Activated naive CD4-positive, alpha-beta T cell treated with anti-CD3 and anti-CD28 coated beads, Interleukin-2, amount 10 ng/mL, durations not matched to agents 7 days and 5 days (primary cell): ENCODE results near the gene MCC.

ENCODE experiments used
- CTCF ChIA-PET: fragments of 350-600 bp; sonication (Branson Sonifier 250); formaldehyde crosslinking; loops from one replicate; lab custom pipeline; 2021; ENCODE audit warnings: antibody characterized with exemption; lab: Charles Lee
- DNase-seq: peaks from one replicate; pipeline ENCODE4 v3.0.0-alpha.2; 2020
- H3K27ac Mint-ChIP-seq: one replicate; pipeline ENCODE4 v1.8.0; 2021; ENCODE audit warnings: mild to moderate bottlenecking, moderate library complexity, mixed read lengths
- H3K27me3 Mint-ChIP-seq: one replicate; pipeline ENCODE4 v1.8.0; 2021; ENCODE audit warnings: mild to moderate bottlenecking, mixed read lengths
- H3K36me3 Mint-ChIP-seq: one replicate; pipeline ENCODE4 v1.8.0; 2021; ENCODE audit warnings: mixed read lengths
- H3K4me1 Mint-ChIP-seq: one replicate; pipeline ENCODE4 v1.8.0; 2021; ENCODE audit warnings: mixed read lengths
- H3K4me3 Mint-ChIP-seq: one replicate; pipeline ENCODE4 v1.8.0; 2021; ENCODE audit warnings: mild to moderate bottlenecking, moderate library complexity, mixed read lengths
- H3K9me3 Mint-ChIP-seq: one replicate; pipeline ENCODE4 v1.8.0; 2021; ENCODE audit warnings: mixed read lengths

Gene MCC

GRCh38 chr5:113058269-113058668 lies 430.0 kb downstream of the MCC start:
- no peak overlapping the region for H3K27ac Mint-ChIP-seq

GRCh38 chr5:113057557-113057984 lies 430.7 kb downstream of the MCC start:
- Mint-ChIP-seq H3K27me3 (peaks cover 11% of the 10 kb centered on the region), H3K27ac (no peak overlapping the region), H3K4me3 (no peak overlapping the region), H3K9me3 (no peaks in the 10 kb centered on the region), H3K36me3 (no peaks in the 10 kb centered on the region), H3K4me1 (peaks cover 22% of the 10 kb centered on the region)
- CTCF ChIA-PET: no interaction called here
- no peak for DNase-seq

More at GRCh38 chr5:113058269-113058668, 430.0 kb downstream of the MCC start:
- no peak for DNase-seq
- H3K9me3 Mint-ChIP-seq: no peaks in the 10 kb centered on the region
- peaks cover 9% of the 10 kb centered on the region for H3K27me3 Mint-ChIP-seq
- no peaks in the 10 kb centered on the region for H3K36me3 Mint-ChIP-seq
- CTCF ChIA-PET: interaction anchor here (0.6 kb wide), 1 partner anchor 32 kb away, joined by 3 read pairs; no protein-coding TSS in a partner anchor
- H3K4me1 Mint-ChIP-seq: peaks cover 27% of the 10 kb centered on the region
- H3K4me3 Mint-ChIP-seq: no peak overlapping the region

GRCh38 chr5:113056988-113057387 lies 431.3 kb downstream of the MCC start:
- Mint-ChIP-seq H3K36me3 (no peaks in the 10 kb centered on the region), H3K4me3 (no peak overlapping the region), H3K9me3 (no peaks in the 10 kb centered on the region), H3K27me3 (peaks cover 13% of the 10 kb centered on the region), H3K4me1 (peaks cover 17% of the 10 kb centered on the region), H3K27ac (no peak overlapping the region)
- no peak for DNase-seq
- CTCF ChIA-PET: no interaction called here

GRCh38 chr5:113054899-113055298 lies 433.4 kb downstream of the MCC start:
- Mint-ChIP-seq H3K9me3 (no peaks in the 10 kb centered on the region), H3K27me3 (peaks cover 12% of the 10 kb centered on the region), H3K36me3 (no peaks in the 10 kb centered on the region), H3K4me1 (peaks cover 22% of the 10 kb centered on the region), H3K4me3 (no peak overlapping the region), H3K27ac (no peak overlapping the region)
- no peak for DNase-seq
- CTCF ChIA-PET: interaction anchor here (1.0 kb wide), 1 partner anchor 59 kb away, joined by 4 read pairs; no protein-coding TSS in a partner anchor

- Mint-ChIP-seq H3K9me3 (no peaks in the 10 kb centered on the region), H3K36me3 (no peaks in the 10 kb centered on the region), H3K27ac (no peak overlapping the region), H3K4me1 (peaks cover 14% of the 10 kb centered on the region), H3K4me3 (no peak overlapping the region), H3K27me3 (peaks cover 5% of the 10 kb centered on the region)
- DNase-seq: no peak
- CTCF ChIA-PET: interaction anchor here (1.0 to 2.3 kb wide), 2 partner anchors 10 to 57 kb away, joined by 4 to 7 read pairs; no protein-coding TSS in a partner anchor
Measured at GRCh38 chr5:113053511-113053995, 434.7 kb downstream of the MCC start.

- no peak overlapping the region for H3K27ac Mint-ChIP-seq
- no peak overlapping the region for H3K4me3 Mint-ChIP-seq
- no peaks in the 10 kb centered on the region for H3K36me3 Mint-ChIP-seq
- DNase-seq: no peak
- peaks cover 5% of the 10 kb centered on the region for H3K27me3 Mint-ChIP-seq
- peaks cover 13% of the 10 kb centered on the region for H3K4me1 Mint-ChIP-seq
- H3K9me3 Mint-ChIP-seq: no peaks in the 10 kb centered on the region
- CTCF ChIA-PET: interaction anchor here (0.9 to 2.3 kb wide), 2 partner anchors 9 to 10 kb away, joined by 4 to 7 read pairs; no protein-coding TSS in a partner anchor
Measured at GRCh38 chr5:113052041-113052795, 436.0 kb downstream of the MCC start.

GRCh38 chr5:113050721-113051382 lies 437.4 kb downstream of the MCC start:
- Mint-ChIP-seq H3K36me3 (no peaks in the 10 kb centered on the region), H3K27ac (peak overlapping the region; percentile 16), H3K27me3 (peaks cover 10% of the 10 kb centered on the region), H3K9me3 (no peaks in the 10 kb centered on the region), H3K4me1 (peaks cover 13% of the 10 kb centered on the region), H3K4me3 (no peak overlapping the region)
- CTCF ChIA-PET: no interaction called here
- no peak for DNase-seq

GRCh38 chr5:113048931-113049330 lies 439.3 kb downstream of the MCC start:
- Mint-ChIP-seq H3K36me3 (no peaks in the 10 kb centered on the region), H3K9me3 (no peaks in the 10 kb centered on the region), H3K4me3 (no peak overlapping the region), H3K27me3 (peaks cover 10% of the 10 kb centered on the region), H3K4me1 (peaks cover 13% of the 10 kb centered on the region), H3K27ac (no peak overlapping the region)
- CTCF ChIA-PET: no interaction called here
- no peak for DNase-seq

GRCh38 chr5:113047733-113048652 lies 440.3 kb downstream of the MCC start:
- CTCF ChIA-PET: interaction anchor here (1.3 to 1.4 kb wide), 2 partner anchors 282 to 285 kb away, joined by 3 read pairs; no protein-coding TSS in a partner anchor
- no peaks in the 10 kb centered on the region for H3K9me3 Mint-ChIP-seq
- no peaks in the 10 kb centered on the region for H3K36me3 Mint-ChIP-seq
- H3K27me3 Mint-ChIP-seq: peaks cover 10% of the 10 kb centered on the region
- H3K4me1 Mint-ChIP-seq: peaks cover 13% of the 10 kb centered on the region
- DNase-seq: no peak
- H3K27ac Mint-ChIP-seq: no peak overlapping the region
- no peak overlapping the region for H3K4me3 Mint-ChIP-seq

- CTCF ChIA-PET: interaction anchor here (1.3 to 1.4 kb wide), 2 partner anchors 283 to 286 kb away, joined by 3 read pairs; no protein-coding TSS in a partner anchor
- Mint-ChIP-seq H3K4me1 (peaks cover 11% of the 10 kb centered on the region), H3K4me3 (no peak overlapping the region), H3K36me3 (no peaks in the 10 kb centered on the region), H3K9me3 (no peaks in the 10 kb centered on the region), H3K27me3 (peaks cover 5% of the 10 kb centered on the region), H3K27ac (no peak overlapping the region)
- no peak for DNase-seq
Measured at GRCh38 chr5:113047234-113047633, 441.0 kb downstream of the MCC start.

- H3K4me3 Mint-ChIP-seq: no peak overlapping the region
- CTCF ChIA-PET: interaction anchor here (0.7 to 1.5 kb wide), 2 partner anchors 48 to 293 kb away, joined by 3 read pairs; no protein-coding TSS in a partner anchor
- H3K36me3 Mint-ChIP-seq: no peaks in the 10 kb centered on the region
- peaks cover 14% of the 10 kb centered on the region for H3K27me3 Mint-ChIP-seq
- H3K4me1 Mint-ChIP-seq: no peaks in the 10 kb centered on the region
- no peak overlapping the region for H3K27ac Mint-ChIP-seq
- no peaks in the 10 kb centered on the region for H3K9me3 Mint-ChIP-seq
- no peak for DNase-seq
Measured at GRCh38 chr5:113044776-113045465, 443.3 kb downstream of the MCC start.

- CTCF ChIA-PET: interaction anchor here (1.0 to 1.5 kb wide), 6 partner anchors 9 to 470 kb away, joined by 3 to 7 read pairs (median 3); partner anchors contain the start of gene YTHDC2
- H3K27ac Mint-ChIP-seq: no peak overlapping the region
- H3K4me3 Mint-ChIP-seq: no peak overlapping the region
- peak; percentile 36 for DNase-seq
- H3K4me1 Mint-ChIP-seq: no peaks in the 10 kb centered on the region
- H3K27me3 Mint-ChIP-seq: peaks cover 14% of the 10 kb centered on the region
- no peaks in the 10 kb centered on the region for H3K36me3 Mint-ChIP-seq
- no peaks in the 10 kb centered on the region for H3K9me3 Mint-ChIP-seq
Measured at GRCh38 chr5:113043491-113043931, 444.7 kb downstream of the MCC start.
